Ramos (cell line): Measurements from ENCODE around the gene ARID5A.

Experiments used
- in situ Hi-C: fragments of 300-500 bp; cut with MboI; formaldehyde crosslinking; loops from one replicate; pipeline ENCODE4 v1.14.3; 2022; ENCODE audit warnings: low sequenced_read_pairs; ENCODE audit not compliant: unreplicated experiment

The ARID5A gene

DNA sequence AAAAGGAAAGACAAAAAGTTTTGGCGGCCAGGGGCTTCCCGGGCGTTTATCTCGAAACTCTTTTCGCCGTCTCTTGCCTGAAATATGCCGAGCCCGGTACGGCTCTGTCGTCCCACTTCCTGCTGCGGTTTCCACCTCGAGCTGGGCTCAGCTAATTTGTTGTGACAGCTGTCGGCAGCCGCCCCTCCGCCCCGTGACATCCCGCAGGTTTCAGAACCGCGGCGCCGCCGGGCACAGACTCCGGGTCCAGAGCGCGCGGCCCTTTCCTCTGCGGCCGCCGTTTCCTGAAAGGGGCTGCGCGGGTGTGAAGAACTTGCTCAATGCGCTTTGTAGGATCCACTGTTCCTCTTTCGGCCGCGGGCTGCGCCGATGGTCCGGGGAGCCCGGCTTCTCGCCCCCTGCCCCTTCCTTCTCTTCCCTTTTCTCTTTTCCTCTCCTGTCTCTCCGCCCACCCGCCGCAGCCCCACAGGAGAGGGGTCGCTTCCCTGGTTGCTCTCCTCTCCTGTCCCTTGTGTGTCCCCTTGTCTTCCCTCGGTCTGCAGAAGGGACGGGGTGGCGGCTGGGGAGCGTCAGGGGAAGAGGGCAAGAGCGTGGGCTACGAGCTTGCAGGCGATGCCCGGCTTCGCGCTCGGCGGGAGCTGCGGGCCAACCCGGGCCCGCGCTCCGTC, 648 bp downstream of the ARID5A start:
- in situ Hi-C loops: no loop called here

DNA sequence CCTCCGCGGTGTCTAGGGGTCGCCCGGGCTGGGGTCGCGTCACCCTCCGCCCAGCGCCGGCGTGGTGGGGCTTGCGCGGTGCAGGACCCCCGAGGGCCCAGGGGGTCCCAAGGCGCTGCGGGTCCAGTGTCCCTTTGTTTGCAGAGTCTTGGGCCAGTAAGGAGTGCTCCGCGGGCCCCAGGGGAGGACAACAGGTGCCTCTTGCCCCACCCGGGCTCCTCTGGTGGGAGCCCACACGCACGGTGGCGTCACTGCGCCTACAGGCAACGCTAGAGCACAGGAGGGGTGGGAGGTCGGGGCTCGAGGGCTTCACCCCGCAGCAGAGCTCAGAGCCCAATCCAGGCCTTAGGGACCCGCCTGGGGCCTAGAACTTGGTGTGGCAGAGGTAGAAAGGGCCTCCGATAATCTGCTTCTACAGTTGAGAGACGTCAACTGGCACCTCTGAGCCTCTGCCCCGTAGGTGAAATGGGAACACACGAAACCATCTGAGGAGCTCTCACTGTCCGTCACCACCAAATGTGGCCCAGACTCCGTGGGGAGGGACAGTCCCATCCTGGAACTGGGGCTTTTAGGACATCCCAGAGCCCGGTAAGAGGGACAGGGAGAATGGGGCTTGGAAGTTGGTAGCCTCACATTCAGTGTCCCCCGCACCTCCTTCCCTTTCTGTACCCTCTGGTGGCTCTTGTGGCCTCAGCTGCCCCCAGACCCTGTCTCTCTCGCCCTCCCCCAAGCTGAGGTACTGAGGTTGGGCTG, 1.4 kb downstream of the ARID5A start:
- in situ Hi-C loops: no loop called here

DNA sequence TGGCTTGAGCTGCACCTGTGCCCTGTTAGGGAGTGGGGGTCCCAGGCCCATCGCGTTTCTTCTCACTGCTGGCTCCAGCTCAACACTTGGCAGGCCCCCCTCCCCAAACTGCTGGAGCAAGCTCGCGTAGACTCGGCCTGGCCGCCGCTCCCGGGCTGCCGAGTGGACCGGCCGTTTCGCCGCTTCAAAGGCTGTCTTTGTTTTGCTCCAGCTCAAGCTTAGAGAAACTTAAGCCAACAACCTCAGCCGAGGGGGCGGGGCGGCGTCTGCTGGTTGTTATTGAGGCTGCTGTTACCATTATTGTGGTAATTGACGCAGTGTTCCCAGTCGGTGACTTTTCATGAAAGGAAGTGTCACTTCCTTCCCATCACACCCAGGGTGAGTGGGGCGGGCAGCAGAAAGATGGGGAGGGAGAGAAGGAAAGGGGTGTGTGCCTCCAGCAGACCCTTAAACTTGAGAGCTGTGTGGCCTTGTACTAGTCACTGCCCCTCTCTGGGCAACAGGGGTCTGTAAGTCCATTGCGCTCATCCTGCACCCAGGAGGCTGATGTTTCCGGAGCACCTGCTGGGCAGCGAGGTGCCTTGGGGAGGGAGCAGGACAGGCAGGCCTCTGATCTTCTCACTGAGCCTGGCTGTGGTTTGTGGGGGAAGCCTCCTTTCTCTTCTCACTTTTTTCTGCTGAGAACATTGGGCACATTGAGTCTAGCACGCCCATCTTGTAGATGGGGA, 2.1 kb downstream of the ARID5A start:
- in situ Hi-C loops: no loop called here

DNA sequence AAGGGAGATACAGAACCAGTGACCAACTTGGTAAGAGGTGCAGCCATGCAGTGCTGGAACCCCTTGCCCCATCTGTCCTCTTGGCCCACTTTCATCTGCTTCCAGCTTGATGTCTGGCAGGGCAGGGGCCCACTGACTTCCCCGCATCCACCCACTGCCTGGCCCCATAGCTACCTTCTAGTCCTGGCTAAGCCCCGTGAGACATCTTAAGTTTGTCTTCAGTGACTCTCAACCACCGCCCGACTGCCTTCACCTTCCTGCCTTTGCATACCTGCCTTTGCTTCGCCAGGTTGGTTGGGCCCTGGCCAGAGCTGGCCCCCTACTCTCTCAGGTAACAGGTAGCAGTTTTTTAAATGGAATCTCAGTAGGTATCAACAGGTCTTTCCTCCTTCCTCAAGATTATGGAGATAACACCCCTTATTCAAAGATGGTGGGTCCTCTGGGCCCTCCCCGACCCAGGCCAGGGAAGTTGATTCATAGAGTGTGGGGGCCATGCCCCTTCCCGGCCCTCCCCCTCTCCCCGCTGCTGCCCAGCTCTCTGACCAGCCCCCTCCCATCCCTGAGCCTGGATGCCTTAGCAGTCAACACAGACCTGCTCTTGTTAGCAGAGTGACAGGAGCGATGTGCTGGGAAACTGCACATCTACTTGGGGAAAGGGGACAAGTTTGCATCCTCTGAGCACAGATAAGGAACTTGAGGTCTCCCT, 2.8 kb downstream of the ARID5A start:
- in situ Hi-C loops: no loop called here

DNA sequence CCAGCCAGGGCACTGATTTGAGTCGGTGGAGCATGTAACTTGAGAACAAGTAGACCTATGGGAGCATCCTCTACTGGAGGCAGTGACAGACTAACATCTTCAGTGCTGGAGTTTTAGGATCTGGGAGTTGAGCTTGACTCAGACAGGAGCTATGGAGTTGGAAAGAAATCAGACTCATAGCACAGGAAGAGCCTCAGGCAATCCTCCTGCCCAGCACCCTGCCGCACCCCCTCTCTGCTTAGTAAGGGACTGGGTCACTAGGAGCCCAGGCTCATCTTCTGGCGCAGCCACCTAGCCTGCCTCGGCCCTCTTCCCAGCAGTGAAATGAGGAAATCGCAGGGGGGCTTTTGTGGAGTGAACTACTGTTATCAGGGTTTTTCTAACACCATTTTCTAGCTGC, 3.6 kb downstream of the ARID5A start:
- in situ Hi-C loops: no loop called here

DNA sequence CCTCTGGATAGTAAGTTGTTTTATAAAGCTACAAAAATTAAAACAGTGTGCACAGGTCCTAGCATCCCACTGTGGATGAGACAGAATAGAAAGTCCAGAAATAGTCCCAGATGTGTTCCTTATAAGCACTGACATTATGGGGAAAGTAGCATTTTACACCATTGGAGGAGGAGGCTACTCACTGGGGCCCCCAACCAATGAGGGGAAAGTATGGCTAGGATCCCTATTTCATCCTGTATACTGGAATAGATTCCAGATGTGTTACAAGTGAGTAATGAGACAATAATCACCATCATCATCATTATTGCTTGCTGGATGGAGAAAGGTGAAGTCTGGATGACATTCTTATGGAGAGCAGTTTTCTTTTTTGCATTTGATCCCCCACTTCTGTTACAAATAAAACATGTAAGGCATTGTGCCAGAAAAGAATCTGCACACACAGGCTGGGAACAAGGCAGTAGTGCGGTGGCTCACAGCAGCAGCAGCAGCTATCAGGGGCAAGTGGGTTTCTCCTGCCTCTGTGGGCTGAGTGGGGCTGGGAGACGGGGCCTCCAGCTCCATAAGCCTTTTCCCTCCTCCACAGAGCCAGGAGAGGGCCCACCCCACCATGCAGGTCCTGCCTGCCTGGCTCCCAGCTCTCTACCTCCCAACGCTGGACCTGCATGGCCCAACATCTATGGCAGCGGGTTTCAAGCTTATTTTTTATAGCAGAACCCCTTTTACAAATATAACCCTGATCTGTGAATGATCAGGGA, 5.0 kb downstream of the ARID5A start:
- in situ Hi-C loops: no loop called here

DNA sequence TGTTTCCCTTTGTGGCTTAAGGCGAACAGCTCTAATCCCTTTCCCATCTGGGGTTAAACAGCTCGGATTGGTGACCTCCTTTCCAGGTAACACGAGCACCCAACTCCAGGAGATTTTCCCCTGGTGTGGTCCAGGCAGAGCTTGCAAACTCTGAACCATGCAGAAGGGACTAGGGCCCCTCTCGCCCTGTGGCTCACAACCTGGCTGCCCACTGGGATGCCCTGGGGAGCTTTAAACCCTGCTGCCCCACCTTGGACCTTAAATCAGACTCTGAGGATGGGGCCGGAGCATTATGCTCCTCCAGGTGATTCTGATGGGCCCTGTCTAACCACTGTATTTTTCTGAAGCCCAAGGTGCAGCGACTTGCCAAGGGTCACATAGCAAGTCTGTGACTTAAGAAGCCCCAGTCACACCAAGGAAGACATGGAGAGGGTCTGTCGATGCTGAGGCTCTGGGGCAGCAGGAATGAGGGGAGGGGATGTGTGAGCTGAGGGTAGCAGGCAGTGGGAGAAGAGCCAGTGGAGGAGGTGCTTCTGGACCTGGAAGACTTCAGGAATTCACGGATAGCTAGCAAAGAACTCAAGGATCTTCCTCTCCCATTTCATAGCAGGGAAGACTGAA, 5.9 kb downstream of the ARID5A start:
- in situ Hi-C loops: no loop called here

DNA sequence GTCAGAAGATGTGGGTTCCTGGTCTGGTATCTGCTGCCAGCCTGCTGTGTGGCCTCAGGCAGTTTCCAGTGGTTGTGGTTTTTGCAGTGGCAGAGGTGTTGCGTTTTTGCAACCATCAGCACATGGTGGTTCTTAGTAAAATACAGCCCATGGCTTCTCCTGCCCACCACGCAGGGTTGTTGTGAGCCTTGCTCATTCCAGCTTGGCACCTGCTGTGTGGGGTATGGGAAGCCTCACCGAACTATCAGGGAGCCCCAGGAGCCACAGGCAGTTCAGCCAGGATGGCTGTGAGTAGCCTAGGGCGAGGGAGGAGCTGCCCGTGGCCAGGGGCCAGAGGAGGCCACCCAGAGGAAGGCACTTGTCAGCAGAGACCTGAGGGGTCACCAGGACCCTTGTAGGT, 9.8 kb downstream of the ARID5A start:
- in situ Hi-C loops: no loop called here

DNA sequence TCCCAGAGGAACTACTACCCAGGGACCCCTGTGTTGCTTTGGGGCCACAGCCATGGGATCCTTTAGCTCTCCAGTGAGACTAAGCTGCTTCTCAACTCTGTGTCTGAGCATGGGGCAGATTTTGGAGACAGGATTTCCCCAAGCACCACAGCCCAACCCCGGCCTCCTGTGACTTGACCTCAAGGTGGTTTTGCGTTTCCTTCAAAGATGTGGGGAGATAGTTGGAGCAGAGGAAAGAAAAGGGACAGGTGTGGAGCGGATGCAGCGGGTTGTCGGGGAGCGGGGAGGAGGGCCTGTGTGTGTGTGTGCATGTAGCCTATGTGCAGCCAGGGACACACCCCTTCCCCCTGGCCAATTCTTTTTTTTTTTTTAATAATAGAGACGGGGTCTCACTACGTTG, 10.2 kb downstream of the ARID5A start:
- in situ Hi-C loops: no loop called here

DNA sequence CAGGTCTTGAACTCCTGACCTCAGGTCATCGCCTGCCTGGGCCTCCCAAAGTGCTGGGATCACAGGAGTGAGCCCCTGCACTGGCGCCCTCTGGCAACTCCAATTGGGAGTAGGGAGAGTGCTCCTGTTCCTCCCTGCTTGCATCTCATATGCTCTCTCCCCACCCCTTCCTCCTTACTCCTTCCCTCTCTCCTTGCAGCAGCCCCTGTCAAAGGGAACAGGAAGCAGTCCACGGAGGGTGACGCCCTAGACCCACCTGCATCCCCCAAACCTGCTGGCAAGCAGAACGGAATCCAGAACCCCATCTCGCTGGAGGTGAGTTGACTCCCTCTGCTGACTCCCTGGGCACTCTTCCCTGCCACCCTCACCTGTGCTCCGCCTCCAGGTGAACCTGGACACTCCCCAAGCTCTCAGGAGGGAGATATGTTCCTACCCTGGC, 10.7 kb downstream of the ARID5A start:
- in situ Hi-C loops: no loop called here

DNA sequence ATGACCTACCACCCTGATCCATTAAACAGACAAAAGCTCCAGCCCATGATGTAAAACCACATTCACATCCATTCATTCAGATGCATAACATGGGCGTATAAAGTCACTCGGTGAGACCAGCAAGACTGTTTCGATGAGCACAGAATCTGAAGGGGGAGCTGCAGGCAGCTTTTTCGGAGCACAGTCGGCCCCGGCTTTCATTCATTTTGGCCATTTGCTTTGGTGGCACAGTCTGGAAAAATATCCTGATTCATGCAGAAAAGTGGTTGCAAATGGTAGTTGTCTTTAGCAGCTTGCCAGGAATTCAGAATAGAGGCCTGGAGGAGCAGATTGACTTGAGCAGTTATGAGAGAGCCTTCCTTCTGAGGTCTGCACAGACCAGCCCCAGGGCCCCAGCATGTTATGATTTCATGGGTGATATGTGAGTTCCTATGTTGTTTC, 11.2 kb downstream of the ARID5A start:
- in situ Hi-C loops: no loop called here

DNA sequence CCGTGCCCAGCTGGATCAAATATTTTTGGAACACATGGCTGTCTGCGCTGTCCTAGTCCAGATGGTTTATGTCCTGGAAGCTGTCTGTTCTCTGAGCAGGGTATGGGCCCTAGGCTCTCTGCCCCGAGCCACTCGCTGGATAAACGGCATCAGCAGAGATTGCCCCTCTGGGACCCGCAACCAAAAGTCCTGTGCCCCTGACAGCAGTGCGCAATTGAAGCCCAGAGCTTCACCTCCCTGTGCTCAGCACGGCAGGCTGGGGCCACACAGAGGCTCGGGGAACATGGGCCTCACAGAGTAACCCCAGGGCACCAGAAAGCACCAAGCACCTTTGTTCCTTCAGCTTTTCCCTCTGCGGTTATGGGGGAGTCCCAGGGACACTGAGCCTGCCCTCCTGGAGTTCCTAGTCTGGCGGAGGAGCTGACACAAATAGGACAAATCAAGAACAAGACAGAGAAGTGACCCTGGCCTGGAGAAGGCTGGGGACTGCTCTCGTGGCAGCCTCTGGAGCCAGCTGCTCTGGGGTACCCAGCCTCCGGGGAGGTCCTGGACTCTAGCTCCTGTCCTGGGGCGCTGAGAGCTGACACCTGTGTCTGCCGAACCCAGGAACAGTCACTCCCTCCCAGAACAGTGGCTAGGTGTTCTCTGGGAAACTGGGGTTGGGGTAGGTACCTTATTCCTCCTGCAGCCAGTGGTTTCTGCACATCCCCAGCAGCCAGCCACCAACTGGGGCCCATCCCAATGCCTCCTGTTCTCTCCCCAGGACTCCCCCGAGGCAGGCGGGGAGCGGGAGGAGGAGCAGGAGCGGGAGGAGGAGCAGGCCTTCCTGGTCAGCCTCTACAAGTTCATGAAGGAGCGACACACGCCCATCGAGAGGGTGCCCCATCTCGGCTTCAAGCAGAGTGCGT, 12.3 kb downstream of the ARID5A start:
- in situ Hi-C loops: no loop called here

DNA sequence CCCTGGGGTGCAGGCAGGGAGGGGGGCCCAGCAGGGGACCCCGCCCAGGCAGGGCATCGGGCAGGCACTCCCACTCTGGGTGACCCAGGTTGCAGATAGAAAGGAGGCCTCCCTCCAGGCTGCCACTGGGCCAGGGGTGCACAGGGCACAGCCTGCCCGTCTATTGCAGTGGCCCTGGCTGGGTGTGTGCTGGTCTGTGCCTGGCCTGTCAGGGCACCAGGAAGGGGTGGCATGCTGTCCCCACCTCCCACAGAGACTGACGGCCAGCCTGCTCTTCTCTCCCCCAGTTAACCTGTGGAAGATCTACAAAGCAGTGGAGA, 12.9 kb downstream of the ARID5A start:
- in situ Hi-C loops: no loop called here

DNA sequence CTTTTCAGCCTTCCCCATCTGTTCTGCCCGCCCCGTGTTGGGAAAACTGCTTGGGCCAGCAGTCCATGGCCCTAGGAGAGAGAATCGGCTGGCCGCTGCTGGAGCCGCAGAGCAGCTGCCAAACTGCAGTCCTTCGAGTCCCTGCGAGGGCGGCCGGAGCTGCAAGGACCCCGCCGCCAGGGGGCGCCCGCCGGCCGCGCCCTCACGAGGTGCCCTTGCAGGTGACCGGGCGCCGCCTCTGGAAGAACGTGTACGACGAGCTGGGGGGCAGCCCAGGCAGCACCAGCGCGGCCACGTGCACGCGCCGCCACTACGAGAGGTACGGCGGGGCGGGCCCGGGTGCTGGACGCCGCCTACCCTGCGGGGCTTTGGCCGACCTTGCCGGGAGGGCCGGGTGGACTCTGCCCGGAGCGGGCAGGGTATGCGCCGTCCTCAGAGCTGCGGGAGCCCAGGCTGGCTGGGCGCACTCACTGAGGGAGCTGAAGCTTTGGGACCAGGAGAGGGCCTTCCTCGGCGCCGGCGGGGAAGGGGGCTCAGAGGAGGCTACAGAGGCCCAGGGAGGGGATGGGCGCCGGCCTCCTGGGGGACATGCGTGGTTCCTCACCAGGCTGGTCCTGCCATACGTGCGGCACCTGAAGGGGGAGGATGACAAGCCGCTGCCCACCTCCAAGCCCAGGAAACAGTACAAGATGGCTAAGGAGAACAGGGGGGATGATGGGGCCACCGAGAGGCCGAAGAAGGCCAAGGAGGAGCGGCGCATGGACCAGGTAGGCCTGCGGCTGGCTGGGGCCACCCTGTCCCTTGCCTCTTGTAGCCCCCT, 13.6 kb downstream of the ARID5A start:
- in situ Hi-C loops: no loop called here

DNA sequence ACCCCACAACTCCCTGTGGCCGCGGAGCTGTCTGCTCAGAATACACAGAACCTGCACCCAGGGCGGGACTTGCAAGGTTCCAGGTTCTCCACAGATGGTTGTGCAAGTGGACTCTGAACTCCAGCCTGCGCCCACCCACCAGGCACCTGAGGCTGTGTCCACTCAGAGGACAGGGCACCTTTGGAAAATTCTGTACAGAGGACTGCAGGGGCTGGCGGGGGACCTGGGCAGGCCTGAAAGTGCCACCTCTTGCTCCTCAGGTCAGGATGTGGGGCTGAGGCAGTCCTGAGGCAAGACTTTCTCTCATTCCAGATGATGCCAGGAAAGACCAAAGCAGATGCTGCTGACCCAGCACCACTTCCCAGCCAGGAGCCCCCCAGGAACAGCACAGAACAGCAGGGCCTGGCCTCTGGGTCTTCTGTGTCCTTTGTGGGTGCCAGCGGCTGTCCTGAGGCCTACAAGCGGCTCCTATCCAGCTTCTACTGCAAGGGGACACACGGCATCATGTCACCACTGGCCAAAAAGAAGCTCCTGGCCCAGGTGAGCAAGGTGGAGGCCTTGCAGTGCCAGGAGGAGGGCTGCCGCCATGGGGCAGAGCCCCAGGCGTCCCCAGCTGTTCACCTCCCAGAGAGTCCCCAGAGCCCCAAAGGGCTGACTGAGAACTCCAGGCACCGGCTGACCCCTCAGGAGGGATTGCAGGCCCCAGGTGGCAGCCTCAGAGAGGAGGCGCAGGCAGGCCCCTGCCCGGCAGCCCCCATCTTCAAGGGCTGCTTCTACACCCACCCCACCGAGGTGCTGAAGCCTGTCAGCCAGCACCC, 14.4 kb downstream of the ARID5A start:
- in situ Hi-C loops: no loop called here

DNA sequence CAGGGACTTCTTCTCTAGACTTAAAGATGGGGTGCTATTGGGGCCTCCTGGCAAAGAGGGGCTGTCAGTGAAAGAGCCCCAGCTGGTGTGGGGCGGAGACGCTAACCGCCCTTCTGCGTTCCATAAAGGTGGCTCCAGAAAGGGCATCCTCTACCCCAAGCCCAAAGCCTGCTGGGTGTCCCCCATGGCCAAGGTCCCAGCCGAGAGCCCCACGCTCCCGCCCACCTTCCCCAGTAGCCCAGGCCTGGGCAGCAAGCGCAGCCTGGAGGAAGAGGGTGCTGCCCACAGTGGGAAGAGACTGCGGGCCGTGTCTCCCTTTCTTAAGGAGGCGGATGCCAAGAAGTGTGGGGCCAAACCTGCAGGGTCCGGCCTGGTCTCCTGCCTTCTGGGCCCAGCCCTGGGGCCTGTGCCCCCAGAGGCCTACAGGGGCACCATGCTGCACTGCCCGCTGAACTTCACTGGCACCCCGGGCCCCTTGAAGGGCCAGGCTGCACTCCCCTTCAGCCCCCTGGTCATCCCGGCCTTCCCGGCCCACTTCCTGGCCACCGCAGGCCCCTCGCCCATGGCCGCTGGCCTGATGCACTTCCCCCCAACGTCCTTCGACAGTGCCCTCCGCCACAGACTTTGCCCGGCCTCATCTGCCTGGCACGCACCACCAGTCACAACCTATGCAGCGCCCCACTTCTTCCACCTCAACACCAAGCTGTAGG, 15.2 kb downstream of the ARID5A start:
- in situ Hi-C loops: no loop called here
